ENCODE results near the gene FA2H.

FA2H gene

GRCh38 chr16:74709441-74709877 is 65.2 kb downstream of the FA2H start:
- Histone ChIP-seq H3K9me3 (ENCODE audit: control insufficient read depth, insufficient read depth, low read length) (no peaks in the 10 kb centered on the region), H3K27ac (ENCODE audit: low read depth, low read length) (no peak overlapping the region), H3K27me3 (ENCODE audit: control insufficient read depth, insufficient read depth, low read length) (no peaks in the 10 kb centered on the region), H3K4me1 (ENCODE audit: control insufficient read depth, insufficient read depth, low read length) (no peaks in the 10 kb centered on the region), H3K4me3 (ENCODE audit: low read depth, low read length) (no peak overlapping the region), H3K36me3 (ENCODE audit: control insufficient read depth, insufficient read depth, low read length) (no peaks in the 10 kb centered on the region), H3K9ac (ENCODE audit: low read depth, low read length) (no peak overlapping the region)

GRCh38 chr16:74700438-74701225 is 74.0 kb downstream of the FA2H start, which contains the start of gene MLKL:
TSS of gene MLKL (minus strand) at chr16:74700862. CDS start at chr16:74695757, 5,105 bp downstream.
- H3K4me1 ChIP-seq (ENCODE audit: control insufficient read depth, insufficient read depth, low read length): no peaks in the 10 kb centered on the region
- no peak within 1 kb of the TSS for H3K27ac ChIP-seq (ENCODE audit: low read depth, low read length)
- H3K9ac ChIP-seq (ENCODE audit: low read depth, low read length): peak within 1 kb of the TSS; percentile 5; the same call in 1 of the 2 replicates
- no peaks in the 10 kb centered on the region for H3K36me3 ChIP-seq (ENCODE audit: control insufficient read depth, insufficient read depth, low read length)
- H3K27me3 ChIP-seq (ENCODE audit: control insufficient read depth, insufficient read depth, low read length): peaks cover 14% of the 10 kb centered on the region
- H3K9me3 ChIP-seq (ENCODE audit: control insufficient read depth, insufficient read depth, low read length): no peaks in the 10 kb centered on the region
- peak within 1 kb of the TSS; percentile 61 for H3K4me3 ChIP-seq (ENCODE audit: low read depth, low read length)

- H3K36me3 ChIP-seq (ENCODE audit: control insufficient read depth, insufficient read depth, low read length): 0 out of 2 replicates have a peak, but pooled peaks cover 2% of the 10 kb centered on the region
- peak overlapping the region; percentile 61 for H3K4me3 ChIP-seq (ENCODE audit: low read depth, low read length)
- H3K4me1 ChIP-seq (ENCODE audit: control insufficient read depth, insufficient read depth, low read length): no peaks in the 10 kb centered on the region
- H3K27ac ChIP-seq (ENCODE audit: low read depth, low read length): no peak overlapping the region
- 0 out of 2 replicates have a peak overlapping the region, but pooled peaks have one; percentile 5 for H3K9ac ChIP-seq (ENCODE audit: low read depth, low read length)
- peaks cover 14% of the 10 kb centered on the region for H3K27me3 ChIP-seq (ENCODE audit: control insufficient read depth, insufficient read depth, low read length)
- H3K9me3 ChIP-seq (ENCODE audit: control insufficient read depth, insufficient read depth, low read length): no peaks in the 10 kb centered on the region
These were observed 74.5 kb downstream of the FA2H start for GRCh38 chr16:74700116-74700437.

GRCh38 chr16:74699666-74700065 is 75.0 kb downstream of the FA2H start:
- 0 out of 2 replicates have a peak, but pooled peaks cover 3% of the 10 kb centered on the region for H3K36me3 ChIP-seq (ENCODE audit: control insufficient read depth, insufficient read depth, low read length)
- no peak overlapping the region for H3K9ac ChIP-seq (ENCODE audit: low read depth, low read length)
- H3K27ac ChIP-seq (ENCODE audit: low read depth, low read length): no peak overlapping the region
- H3K27me3 ChIP-seq (ENCODE audit: control insufficient read depth, insufficient read depth, low read length): peaks cover 14% of the 10 kb centered on the region
- no peaks in the 10 kb centered on the region for H3K4me1 ChIP-seq (ENCODE audit: control insufficient read depth, insufficient read depth, low read length)
- no peaks in the 10 kb centered on the region for H3K9me3 ChIP-seq (ENCODE audit: control insufficient read depth, insufficient read depth, low read length)
- peak overlapping the region; percentile 61 for H3K4me3 ChIP-seq (ENCODE audit: low read depth, low read length)

GRCh38 chr16:74698222-74698621 is 76.4 kb downstream of the FA2H start:
- no peak overlapping the region for H3K27ac ChIP-seq (ENCODE audit: low read depth, low read length)
- H3K9me3 ChIP-seq (ENCODE audit: control insufficient read depth, insufficient read depth, low read length): no peaks in the 10 kb centered on the region
- peaks cover 14% of the 10 kb centered on the region for H3K27me3 ChIP-seq (ENCODE audit: control insufficient read depth, insufficient read depth, low read length)
- no peaks in the 10 kb centered on the region for H3K4me1 ChIP-seq (ENCODE audit: control insufficient read depth, insufficient read depth, low read length)
- no peak overlapping the region for H3K4me3 ChIP-seq (ENCODE audit: low read depth, low read length)
- H3K36me3 ChIP-seq (ENCODE audit: control insufficient read depth, insufficient read depth, low read length): 0 out of 2 replicates have a peak, but pooled peaks cover 3% of the 10 kb centered on the region
- no peak overlapping the region for H3K9ac ChIP-seq (ENCODE audit: low read depth, low read length)

- Histone ChIP-seq H3K9me3 (ENCODE audit: control insufficient read depth, insufficient read depth, low read length) (no peaks in the 10 kb centered on the region), H3K36me3 (ENCODE audit: control insufficient read depth, insufficient read depth, low read length) (0 out of 2 replicates have a peak, but pooled peaks cover 7% of the 10 kb centered on the region), H3K27ac (ENCODE audit: low read depth, low read length) (no peak overlapping the region), H3K4me1 (ENCODE audit: control insufficient read depth, insufficient read depth, low read length) (no peaks in the 10 kb centered on the region), H3K9ac (ENCODE audit: low read depth, low read length) (0 out of 2 replicates have a peak overlapping the region, but pooled peaks have one; percentile 20), H3K27me3 (ENCODE audit: control insufficient read depth, insufficient read depth, low read length) (peaks cover 9% of the 10 kb centered on the region; the same call in 1 of the 2 replicates), H3K4me3 (ENCODE audit: low read depth, low read length) (peak overlapping the region; percentile 60)
These were observed 78.9 kb downstream of the FA2H start for GRCh38 chr16:74695450-74696422.

- no peaks in the 10 kb centered on the region for H3K27me3 ChIP-seq (ENCODE audit: control insufficient read depth, insufficient read depth, low read length)
- 0 out of 2 replicates have a peak, but pooled peaks cover 7% of the 10 kb centered on the region for H3K36me3 ChIP-seq (ENCODE audit: control insufficient read depth, insufficient read depth, low read length)
- H3K9ac ChIP-seq (ENCODE audit: low read depth, low read length): no peak overlapping the region
- H3K4me3 ChIP-seq (ENCODE audit: low read depth, low read length): no peak overlapping the region
- H3K9me3 ChIP-seq (ENCODE audit: control insufficient read depth, insufficient read depth, low read length): no peaks in the 10 kb centered on the region
- H3K4me1 ChIP-seq (ENCODE audit: control insufficient read depth, insufficient read depth, low read length): no peaks in the 10 kb centered on the region
- no peak overlapping the region for H3K27ac ChIP-seq (ENCODE audit: low read depth, low read length)
These were observed 83.3 kb downstream of the FA2H start for GRCh38 chr16:74691093-74691855.

GRCh38 chr16:74682556-74682955 is 92.1 kb downstream of the FA2H start:
- no peaks in the 10 kb centered on the region for H3K9me3 ChIP-seq (ENCODE audit: control insufficient read depth, insufficient read depth, low read length)
- no peak overlapping the region for H3K27ac ChIP-seq (ENCODE audit: low read depth, low read length)
- H3K36me3 ChIP-seq (ENCODE audit: control insufficient read depth, insufficient read depth, low read length): no peaks in the 10 kb centered on the region
- H3K4me3 ChIP-seq (ENCODE audit: low read depth, low read length): no peak overlapping the region
- H3K4me1 ChIP-seq (ENCODE audit: control insufficient read depth, insufficient read depth, low read length): no peaks in the 10 kb centered on the region
- H3K9ac ChIP-seq (ENCODE audit: low read depth, low read length): no peak overlapping the region
- H3K27me3 ChIP-seq (ENCODE audit: control insufficient read depth, insufficient read depth, low read length): no peaks in the 10 kb centered on the region

- Histone ChIP-seq H3K9me3 (ENCODE audit: control insufficient read depth, insufficient read depth, low read length) (no peaks in the 10 kb centered on the region), H3K4me3 (ENCODE audit: low read depth, low read length) (no peak overlapping the region), H3K36me3 (ENCODE audit: control insufficient read depth, insufficient read depth, low read length) (no peaks in the 10 kb centered on the region), H3K4me1 (ENCODE audit: control insufficient read depth, insufficient read depth, low read length) (no peaks in the 10 kb centered on the region), H3K27me3 (ENCODE audit: control insufficient read depth, insufficient read depth, low read length) (no peaks in the 10 kb centered on the region), H3K27ac (ENCODE audit: low read depth, low read length) (no peak overlapping the region), H3K9ac (ENCODE audit: low read depth, low read length) (no peak overlapping the region)
These were observed 93.9 kb downstream of the FA2H start for GRCh38 chr16:74680681-74681080.

- no peak overlapping the region for H3K9ac ChIP-seq (ENCODE audit: low read depth, low read length)
These were observed 94.6 kb downstream of the FA2H start for GRCh38 chr16:74679983-74680382.

More at GRCh38 chr16:74679983-74680382, 94.6 kb downstream of the FA2H start:
- Histone ChIP-seq H3K4me3 (ENCODE audit: low read depth, low read length) (no peak overlapping the region), H3K36me3 (ENCODE audit: control insufficient read depth, insufficient read depth, low read length) (no peaks in the 10 kb centered on the region), H3K27ac (ENCODE audit: low read depth, low read length) (no peak overlapping the region), H3K27me3 (ENCODE audit: control insufficient read depth, insufficient read depth, low read length) (no peaks in the 10 kb centered on the region), H3K4me1 (ENCODE audit: control insufficient read depth, insufficient read depth, low read length) (no peaks in the 10 kb centered on the region), H3K9me3 (ENCODE audit: control insufficient read depth, insufficient read depth, low read length) (no peaks in the 10 kb centered on the region)

Measured in HUES48 (cell line).